MM.1S (cell line): ENCODE measurements around the gene COG5.

Experiments
- DNase-seq: peaks from one replicate; pipeline ENCODE4 v3.0.0-alpha.2; 2015
- H2AFZ ChIP-seq: fragments of 300-600 bp; sonication (generic); 2 replicates; pipeline ENCODE4 v1.6.0; 2016; ENCODE audit warnings: antibody characterized with exemption, low read length
- H3F3A ChIP-seq: fragments of 300-600 bp; sonication (generic); 2 replicates; pipeline ENCODE4 v1.6.1; 2016; ENCODE audit warnings: mild to moderate bottlenecking, antibody characterized with exemption, low read length, moderate library complexity, mixed read lengths; ENCODE audit not compliant: insufficient read depth
- H3K27ac ChIP-seq: fragments of 300-600 bp; sonication (generic); 2 replicates; pipeline ENCODE4 v1.5.1; 2016; ENCODE audit warnings: mild to moderate bottlenecking, low read length
- H3K27me3 ChIP-seq: fragments of 300-600 bp; sonication (generic); replicated peaks from 2 replicates; pipeline ENCODE4 v1.6.0; 2016; ENCODE audit warnings: low read length; ENCODE audit not compliant: insufficient read depth
- H3K36me3 ChIP-seq: fragments of 300-600 bp; sonication (generic); replicated peaks from 2 replicates; pipeline ENCODE4 v1.6.1; 2016; ENCODE audit warnings: mild to moderate bottlenecking, low read length, mixed read lengths; ENCODE audit not compliant: insufficient read depth
- H3K4me1 ChIP-seq: fragments of 300-600 bp; sonication (generic); 2 replicates; pipeline ENCODE4 v1.6.1; 2016; ENCODE audit warnings: low read length, mixed read lengths
- H3K4me2 ChIP-seq: fragments of 300-600 bp; sonication (generic); 2 replicates; pipeline ENCODE4 v1.6.0; 2016; ENCODE audit warnings: low read depth, low read length
- H3K4me3 ChIP-seq: fragments of 300-600 bp; sonication (generic); 2 replicates; pipeline ENCODE4 v1.5.1; 2016; ENCODE audit warnings: low read length, mixed read lengths
- H3K79me2 ChIP-seq: fragments of 300-600 bp; sonication (generic); 2 replicates; pipeline ENCODE4 v1.6.1; 2016; ENCODE audit warnings: mixed run types, low read length, mixed read lengths
- H3K9ac ChIP-seq: fragments of 300-600 bp; sonication (generic); 2 replicates; pipeline ENCODE4 v1.6.1; 2016; ENCODE audit warnings: low read length, mixed read lengths
- H3K9me2 ChIP-seq: fragments of 300-600 bp; sonication (generic); replicated peaks from 2 replicates; pipeline ENCODE4 v1.6.1; 2016; ENCODE audit warnings: mild to moderate bottlenecking, low read length, mixed read lengths; ENCODE audit not compliant: insufficient read depth
- H3K9me3 ChIP-seq: fragments of 300-600 bp; sonication (generic); replicated peaks from 2 replicates; pipeline ENCODE4 v1.6.1; 2016; ENCODE audit warnings: mild to moderate bottlenecking, low read length, mixed read lengths; ENCODE audit not compliant: insufficient read depth
- H4K20me1 ChIP-seq: fragments of 300-600 bp; sonication (generic); 2 replicates; pipeline ENCODE4 v1.6.1; 2016; ENCODE audit warnings: mild to moderate bottlenecking, low read length, moderate library complexity, mixed read lengths; ENCODE audit not compliant: insufficient read depth
- EZH2 ChIP-seq: fragments of 300-600 bp; sonication (generic); optimal IDR thresholded peaks from 2 replicates; pipeline ENCODE3; 2017; ENCODE audit warnings: low read depth, mild to moderate bottlenecking, antibody characterized with exemption, low read length, mixed read lengths
- EZH2phosphoT487 ChIP-seq: fragments of 300-600 bp; sonication (generic); IDR thresholded peaks from 2 replicates; pipeline ENCODE4 v1.6.1; 2018; ENCODE audit warnings: antibody characterized with exemption, low read length
- TF ChIP-seq, protein P1 (sequence below): fragments of 300-600 bp; sonication (generic); IDR thresholded peaks from 2 replicates; pipeline ENCODE4 v1.5.1; 2016; ENCODE audit warnings: antibody characterized with exemption, low read length, mixed read lengths

COG5 gene

GRCh38 chr7:107492875-107493274 is 70.8 kb downstream of the COG5 start:
- Histone ChIP-seq H4K20me1 (no peaks in the 10 kb centered on the region), H3K4me3 (no peak overlapping the region), H3K36me3 (no peaks in the 10 kb centered on the region), H3K27me3 (no peaks in the 10 kb centered on the region), H3K4me2 (no peak overlapping the region), H2AFZ (no peak overlapping the region), H3K4me1 (no peaks in the 10 kb centered on the region), H3K9me2 (no peaks in the 10 kb centered on the region), H3F3A (no peaks in the 10 kb centered on the region), H3K79me2 (no peaks in the 10 kb centered on the region), H3K27ac (no peak overlapping the region), H3K9ac (no peak overlapping the region), H3K9me3 (no peaks in the 10 kb centered on the region)
- no peak for DNase-seq
- TF ChIP-seq, protein P1, sequence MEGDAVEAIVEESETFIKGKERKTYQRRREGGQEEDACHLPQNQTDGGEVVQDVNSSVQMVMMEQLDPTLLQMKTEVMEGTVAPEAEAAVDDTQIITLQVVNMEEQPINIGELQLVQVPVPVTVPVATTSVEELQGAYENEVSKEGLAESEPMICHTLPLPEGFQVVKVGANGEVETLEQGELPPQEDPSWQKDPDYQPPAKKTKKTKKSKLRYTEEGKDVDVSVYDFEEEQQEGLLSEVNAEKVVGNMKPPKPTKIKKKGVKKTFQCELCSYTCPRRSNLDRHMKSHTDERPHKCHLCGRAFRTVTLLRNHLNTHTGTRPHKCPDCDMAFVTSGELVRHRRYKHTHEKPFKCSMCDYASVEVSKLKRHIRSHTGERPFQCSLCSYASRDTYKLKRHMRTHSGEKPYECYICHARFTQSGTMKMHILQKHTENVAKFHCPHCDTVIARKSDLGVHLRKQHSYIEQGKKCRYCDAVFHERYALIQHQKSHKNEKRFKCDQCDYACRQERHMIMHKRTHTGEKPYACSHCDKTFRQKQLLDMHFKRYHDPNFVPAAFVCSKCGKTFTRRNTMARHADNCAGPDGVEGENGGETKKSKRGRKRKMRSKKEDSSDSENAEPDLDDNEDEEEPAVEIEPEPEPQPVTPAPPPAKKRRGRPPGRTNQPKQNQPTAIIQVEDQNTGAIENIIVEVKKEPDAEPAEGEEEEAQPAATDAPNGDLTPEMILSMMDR = no peak
- no peak for TF ChIP-seq EZH2phosphoT487
- TF ChIP-seq EZH2 = no peak

DNA sequence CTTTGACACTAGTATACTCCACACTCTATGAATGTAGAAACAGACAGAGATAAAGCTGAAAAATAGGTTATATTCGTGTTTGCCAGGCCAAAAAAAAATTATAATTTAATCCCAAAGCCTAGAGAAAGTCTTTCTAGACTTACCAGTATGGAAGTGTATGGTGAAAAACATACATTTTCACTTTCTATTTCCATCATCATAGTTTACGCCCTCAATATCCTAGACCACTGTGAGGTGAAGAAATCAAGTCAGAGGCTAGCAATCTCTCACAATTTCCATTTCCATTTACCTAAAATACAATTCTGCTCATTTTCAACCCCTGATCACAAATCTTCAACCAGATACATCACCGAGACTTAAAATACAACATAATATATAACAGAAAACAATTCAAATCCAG is 77.7 kb downstream of the COG5 start:
- no peaks in the 10 kb centered on the region for H3K79me2 ChIP-seq
- DNase-seq = no peak
- no peaks in the 10 kb centered on the region for H3K36me3 ChIP-seq
- TF ChIP-seq EZH2phosphoT487 = no peak
- TF ChIP-seq, protein P1 = no peak
- no peak for TF ChIP-seq EZH2
- H3F3A ChIP-seq = no peaks in the 10 kb centered on the region
- no peaks in the 10 kb centered on the region for H3K9me2 ChIP-seq
- H3K4me1 ChIP-seq = 0 out of 2 replicates have a peak, but pooled peaks cover 4% of the 10 kb centered on the region
- no peaks in the 10 kb centered on the region for H3K27me3 ChIP-seq
- H3K9ac ChIP-seq = no peak overlapping the region
- no peak overlapping the region for H3K4me3 ChIP-seq
- no peaks in the 10 kb centered on the region for H3K9me3 ChIP-seq
- no peak overlapping the region for H3K4me2 ChIP-seq
- H3K27ac ChIP-seq = no peak overlapping the region
- no peaks in the 10 kb centered on the region for H4K20me1 ChIP-seq
- H2AFZ ChIP-seq = no peak overlapping the region

DNA sequence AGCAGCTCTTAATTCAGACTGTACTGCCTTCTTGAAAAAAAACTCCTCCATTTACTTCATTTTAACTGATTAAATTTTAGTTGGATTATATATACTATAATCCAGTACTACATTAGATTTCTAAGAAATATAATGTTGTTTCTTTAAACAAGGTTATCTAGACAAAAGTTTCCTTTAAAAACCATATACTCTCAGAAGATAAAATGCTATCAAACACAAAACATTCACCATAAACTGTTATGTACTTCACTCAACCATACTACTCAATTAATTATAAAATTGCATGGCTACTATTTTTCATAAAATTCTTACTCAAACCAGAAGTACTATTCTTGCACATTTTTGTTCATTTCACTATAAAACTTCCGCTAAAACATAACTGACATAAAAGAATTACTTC is 81.1 kb downstream of the COG5 start:
- H4K20me1 ChIP-seq = no peaks in the 10 kb centered on the region
- H3K9me2 ChIP-seq = no peaks in the 10 kb centered on the region
- 0 out of 2 replicates have a peak, but pooled peaks cover 4% of the 10 kb centered on the region for H3K4me1 ChIP-seq
- no peak overlapping the region for H3K9ac ChIP-seq
- no peaks in the 10 kb centered on the region for H3K9me3 ChIP-seq
- H3K27ac ChIP-seq = no peak overlapping the region
- no peaks in the 10 kb centered on the region for H3K36me3 ChIP-seq
- H3F3A ChIP-seq = no peaks in the 10 kb centered on the region
- no peaks in the 10 kb centered on the region for H3K27me3 ChIP-seq
- no peaks in the 10 kb centered on the region for H3K79me2 ChIP-seq
- H3K4me2 ChIP-seq = no peak overlapping the region
- no peak overlapping the region for H3K4me3 ChIP-seq
- no peak overlapping the region for H2AFZ ChIP-seq
- no peak for DNase-seq
- TF ChIP-seq, protein P1 = no peak

DNA sequence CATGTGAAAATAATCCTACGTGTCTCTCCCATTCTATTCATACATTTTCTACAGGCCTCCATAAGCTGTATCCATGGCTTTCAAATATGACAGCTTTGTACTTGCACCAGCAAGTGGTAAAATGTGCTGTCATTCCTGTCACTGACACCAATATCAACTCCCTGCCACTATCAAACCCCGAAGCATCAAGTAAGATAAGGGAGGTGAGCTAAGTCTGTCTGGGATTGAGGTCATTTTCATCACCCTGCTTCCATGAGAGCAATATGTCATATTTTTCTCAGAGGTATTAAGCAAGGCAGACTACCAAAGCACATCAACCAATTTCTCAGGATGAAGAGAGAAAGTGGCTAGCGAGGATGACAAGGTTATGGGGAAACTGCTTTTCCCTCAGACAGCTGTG is 82.8 kb downstream of the COG5 start:
- H3K79me2 ChIP-seq = no peaks in the 10 kb centered on the region
- no peaks in the 10 kb centered on the region for H4K20me1 ChIP-seq
- H3K9me2 ChIP-seq = no peaks in the 10 kb centered on the region
- DNase-seq = no peak
- no peaks in the 10 kb centered on the region for H3F3A ChIP-seq
- no peak overlapping the region for H3K27ac ChIP-seq
- no peaks in the 10 kb centered on the region for H3K9me3 ChIP-seq
- no peak overlapping the region for H3K4me3 ChIP-seq
- H3K9ac ChIP-seq = no peak overlapping the region
- H3K27me3 ChIP-seq = no peaks in the 10 kb centered on the region
- H3K4me2 ChIP-seq = no peak overlapping the region
- H3K36me3 ChIP-seq = no peaks in the 10 kb centered on the region
- H2AFZ ChIP-seq = no peak overlapping the region
- TF ChIP-seq EZH2phosphoT487 = no peak
- TF ChIP-seq, protein P1 = no peak
- TF ChIP-seq EZH2 = no peak
- H3K4me1 ChIP-seq = 0 out of 2 replicates have a peak, but pooled peaks cover under 1% of the 10 kb centered on the region
